GM23248 (cell line): ENCODE results near the gene ATF7IP.

ENCODE experiments used
- EZH2 ChIP-seq: fragments of 200-600 bp; sonication (generic); IDR thresholded peaks from 2 replicates; pipeline ENCODE4 v1.6.1; 2018; ENCODE audit warnings: antibody characterized with exemption, mild to moderate bottlenecking; ENCODE audit not compliant: insufficient read depth, poor library complexity, severe bottlenecking
- EZH2phosphoT487 ChIP-seq: fragments of 200-600 bp; sonication (generic); IDR thresholded peaks from 2 replicates; pipeline ENCODE4 v1.6.1; 2018; ENCODE audit warnings: antibody characterized with exemption, moderate library complexity, mild to moderate bottlenecking, low read depth; ENCODE audit not compliant: insufficient read depth

DNA sequence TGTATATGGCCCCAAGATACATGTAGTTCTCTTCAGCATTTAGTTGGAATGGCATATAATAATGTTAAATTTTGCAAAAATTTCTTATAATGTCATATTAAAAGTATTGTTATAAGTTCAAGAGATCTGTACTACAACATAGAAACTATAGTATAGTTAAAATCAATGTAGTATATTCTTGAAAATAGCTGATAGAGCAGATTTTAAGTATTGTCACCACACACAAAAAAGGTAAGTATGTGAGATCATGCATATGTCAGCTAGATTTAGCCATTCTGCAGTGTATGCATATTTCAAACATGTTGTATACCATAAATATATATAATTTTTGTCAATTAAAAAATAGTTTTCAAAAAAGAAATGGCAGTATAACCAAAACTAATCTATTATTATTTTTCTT, 115.7 kb downstream of the ATF7IP start:
- no peak for TF ChIP-seq EZH2phosphoT487
- no peak for TF ChIP-seq EZH2
